ENCODE measurements around the gene OPCML.

GRCh38 chr11:133385781-133386180 lies 146.5 kb downstream of the OPCML start:
- TF ChIP-seq CTCF (conservative IDR thresholded peaks at IDR 0.05) (no peak), EZH2 (IDR thresholded peaks at IDR 0.05; ENCODE audit: low read depth) (no peak)

All from PC-9 (cell line).